Naive thymus-derived CD4-positive, alpha-beta T cell (primary cell): ENCODE results near the gene ANKMY2. TPM values are rescaled to one million over a fixed set of nuclear protein-coding genes. Genes with fewer than 3 reads are reported as not detected.

Source experiments
- polyA plus RNA-seq, 2 donors: library from polyadenylated mRNA; unstranded; fragments of 300-500 nt; fragmentation: Illumina TruSeq; gene quantifications; one replicate each; pipeline ENCODE4 v1.2.3, GENCODE V29; 2021
- total RNA-seq, 6 experiments: library from RNA in 5 of 6; stranded (reverse) in 5 of 6; gene quantifications; 1 replicate in 5 of 6; 2 replicates in 1 of 6; pipeline ENCODE4 v1.2.3 and lab custom pipeline; 2021 to 2026

Gene ANKMY2
- total and polyA plus RNA-seq, 7 experiments from 2014 or later: 6.3 to 16.4 (median 11.8) TPM

Other genes starting within 250 kb of the ANKMY2 start
- 1 to 10 TPM; 1.3 to 2.5 (median 1.3) TPM for gene CRPPA, start 224.2 kb downstream of the ANKMY2 start, total RNA-seq
- under 1 TPM; 0.21 TPM for gene CRPPA, start 224.2 kb downstream of the ANKMY2 start, polyA plus RNA-seq
- not detected for gene SOSTDC1, start 180.0 kb downstream of the ANKMY2 start, total RNA-seq
- not detected for gene SOSTDC1, start 180.0 kb downstream of the ANKMY2 start, polyA plus RNA-seq
- not detected for gene LRRC72, start 118.9 kb downstream of the ANKMY2 start, total RNA-seq
- not detected for gene LRRC72, start 118.9 kb downstream of the ANKMY2 start, polyA plus RNA-seq
- gene BZW2, start 427 bp upstream of the ANKMY2 start, total RNA-seq: 10 to 100 TPM; 24.6 to 52.1 (median 28.0) TPM
- gene BZW2, start 427 bp upstream of the ANKMY2 start, polyA plus RNA-seq: 10 to 100 TPM; 73.2 to 79.3 TPM
- 1 to 10 TPM in 1 of 5 experiments, under 1 TPM in 2, not detected in 2; 0.31 to 2.5 (median 0.74) TPM for gene TSPAN13, start 108.0 kb upstream of the ANKMY2 start, total RNA-seq
- gene TSPAN13, start 108.0 kb upstream of the ANKMY2 start, polyA plus RNA-seq: under 1 TPM in 1 of 2 donors, not detected in 1; 0.17 TPM
- not detected for gene AGR2, start 159.2 kb upstream of the ANKMY2 start, total RNA-seq
- gene AGR2, start 159.2 kb upstream of the ANKMY2 start, polyA plus RNA-seq: not detected
- not detected for gene AGR3, start 236.2 kb upstream of the ANKMY2 start, total RNA-seq
- not detected for gene AGR3, start 236.2 kb upstream of the ANKMY2 start, polyA plus RNA-seq